ENCODE results near the gene RPAP2.

Gene RPAP2

DNA sequence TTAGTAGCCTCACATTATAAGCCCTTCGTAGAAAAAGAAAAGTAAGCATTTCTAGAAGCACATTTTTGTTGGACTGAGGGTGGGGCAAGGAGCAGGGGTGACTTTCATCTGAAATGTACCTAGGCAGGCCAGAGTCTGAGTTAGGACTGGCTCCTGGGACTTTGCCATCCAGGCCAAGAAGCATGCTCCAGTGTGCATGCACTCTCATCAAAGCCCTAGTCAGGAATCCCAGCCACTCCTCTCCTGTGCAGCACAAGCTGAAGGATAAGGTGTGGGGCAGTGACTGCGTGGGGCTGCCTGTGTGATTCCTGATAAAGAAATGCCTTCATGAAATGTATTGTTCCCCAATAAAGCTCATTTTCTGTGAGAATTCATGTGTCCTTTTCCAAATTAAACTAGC, 99.7 kb downstream of the RPAP2 start:
- Histone ChIP-seq H3K36me3 (ENCODE audit: low read length) (no peaks in the 10 kb centered on the region), H3K4me2 (ENCODE audit: low read depth, low read length, poor library complexity, severe bottlenecking) (no peak overlapping the region), H3K9me3 (ENCODE audit: insufficient read depth, low read length) (no peaks in the 10 kb centered on the region; the same call in 1 of the 2 replicates), H3K9ac (ENCODE audit: low read length) (no peak overlapping the region), H3K27ac (ENCODE audit: low read depth, low read length) (no peak overlapping the region), H4K20me1 (ENCODE audit: low read depth, low read length) (no peaks in the 10 kb centered on the region), H3K79me2 (ENCODE audit: insufficient read depth, low read length) (no peaks in the 10 kb centered on the region), H2AFZ (ENCODE audit: low read depth, low read length, severe bottlenecking) (no peak overlapping the region), H3K27me3 (ENCODE audit: low read length) (no peaks in the 10 kb centered on the region), H3K9me2 (replicated peaks; ENCODE audit: insufficient read depth, low read length) (no peaks in the 10 kb centered on the region), H3F3A (ENCODE audit: insufficient read depth) (no peaks in the 10 kb centered on the region), H3K4me3 (ENCODE audit: insufficient read depth, low read length, poor library complexity, severe bottlenecking) (no peak overlapping the region)
- TF ChIP-seq, protein P1, sequence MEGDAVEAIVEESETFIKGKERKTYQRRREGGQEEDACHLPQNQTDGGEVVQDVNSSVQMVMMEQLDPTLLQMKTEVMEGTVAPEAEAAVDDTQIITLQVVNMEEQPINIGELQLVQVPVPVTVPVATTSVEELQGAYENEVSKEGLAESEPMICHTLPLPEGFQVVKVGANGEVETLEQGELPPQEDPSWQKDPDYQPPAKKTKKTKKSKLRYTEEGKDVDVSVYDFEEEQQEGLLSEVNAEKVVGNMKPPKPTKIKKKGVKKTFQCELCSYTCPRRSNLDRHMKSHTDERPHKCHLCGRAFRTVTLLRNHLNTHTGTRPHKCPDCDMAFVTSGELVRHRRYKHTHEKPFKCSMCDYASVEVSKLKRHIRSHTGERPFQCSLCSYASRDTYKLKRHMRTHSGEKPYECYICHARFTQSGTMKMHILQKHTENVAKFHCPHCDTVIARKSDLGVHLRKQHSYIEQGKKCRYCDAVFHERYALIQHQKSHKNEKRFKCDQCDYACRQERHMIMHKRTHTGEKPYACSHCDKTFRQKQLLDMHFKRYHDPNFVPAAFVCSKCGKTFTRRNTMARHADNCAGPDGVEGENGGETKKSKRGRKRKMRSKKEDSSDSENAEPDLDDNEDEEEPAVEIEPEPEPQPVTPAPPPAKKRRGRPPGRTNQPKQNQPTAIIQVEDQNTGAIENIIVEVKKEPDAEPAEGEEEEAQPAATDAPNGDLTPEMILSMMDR (IDR thresholded peaks at IDR 0.05; ENCODE audit: insufficient read depth, low read length, poor library complexity, severe bottlenecking): no peak
- no peak for TF ChIP-seq EZH2phosphoT487 (conservative IDR thresholded peaks at IDR 0.05; ENCODE audit: low read length)

DNA sequence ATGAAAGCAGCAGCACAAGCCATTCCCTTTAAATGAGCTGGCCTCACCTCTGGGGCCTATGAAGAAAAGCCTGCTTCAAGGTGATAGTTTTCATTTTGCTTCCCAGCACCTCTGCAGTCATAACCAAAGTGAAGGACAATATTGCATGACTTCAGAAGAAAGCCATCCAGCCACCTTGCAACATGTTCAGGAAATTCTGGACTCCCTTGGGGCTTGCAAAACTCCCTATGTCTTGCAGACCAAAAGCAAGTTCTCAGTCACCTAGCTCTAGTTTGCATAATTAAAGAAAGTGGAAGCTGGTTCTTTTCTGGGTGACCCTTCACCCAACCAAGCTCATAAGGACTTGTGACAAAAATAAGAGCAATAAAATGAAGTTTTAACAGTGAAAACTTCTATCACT, 100.2 kb downstream of the RPAP2 start:
- no peaks in the 10 kb centered on the region for H3F3A ChIP-seq (ENCODE audit: insufficient read depth)
- no peaks in the 10 kb centered on the region for H3K36me3 ChIP-seq (ENCODE audit: low read length)
- H3K9me2 ChIP-seq (replicated peaks; ENCODE audit: insufficient read depth, low read length): no peaks in the 10 kb centered on the region
- H3K4me3 ChIP-seq (ENCODE audit: insufficient read depth, low read length, poor library complexity, severe bottlenecking): no peak overlapping the region
- TF ChIP-seq, protein P1 (IDR thresholded peaks at IDR 0.05; ENCODE audit: insufficient read depth, low read length, poor library complexity, severe bottlenecking): no peak
- TF ChIP-seq EZH2phosphoT487 (conservative IDR thresholded peaks at IDR 0.05; ENCODE audit: low read length): no peak
- H3K27me3 ChIP-seq (ENCODE audit: low read length): no peaks in the 10 kb centered on the region
- H3K9ac ChIP-seq (ENCODE audit: low read length): no peak overlapping the region
- H3K27ac ChIP-seq (ENCODE audit: low read depth, low read length): no peak overlapping the region
- no peak overlapping the region for H2AFZ ChIP-seq (ENCODE audit: low read depth, low read length, severe bottlenecking)
- H3K79me2 ChIP-seq (ENCODE audit: insufficient read depth, low read length): no peaks in the 10 kb centered on the region
- no peak overlapping the region for H3K4me2 ChIP-seq (ENCODE audit: low read depth, low read length, poor library complexity, severe bottlenecking)
- H4K20me1 ChIP-seq (ENCODE audit: low read depth, low read length): no peaks in the 10 kb centered on the region
- no peaks in the 10 kb centered on the region; the same call in 1 of the 2 replicates for H3K9me3 ChIP-seq (ENCODE audit: insufficient read depth, low read length)

DNA sequence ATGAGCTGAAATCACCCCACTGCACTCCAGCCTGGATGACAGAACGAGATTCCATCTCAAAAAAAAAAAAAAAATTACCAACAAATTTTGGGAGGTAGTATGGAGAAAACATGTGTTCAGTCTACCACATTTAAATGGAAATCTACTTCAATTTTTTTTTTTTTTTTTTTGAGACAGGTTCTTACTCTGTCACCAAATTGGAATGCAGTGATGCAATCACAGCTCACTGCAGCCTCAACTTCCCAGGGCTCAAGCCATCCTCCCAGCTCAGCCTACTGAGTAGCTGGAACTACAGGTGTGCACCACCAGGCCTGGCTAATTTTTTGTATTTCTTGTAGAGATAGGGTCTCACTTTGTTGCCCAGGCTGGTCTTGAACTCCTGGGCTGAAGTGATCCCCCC, 105.8 kb downstream of the RPAP2 start:
- Histone ChIP-seq H3K79me2 (ENCODE audit: insufficient read depth, low read length) (no peaks in the 10 kb centered on the region), H3K9me3 (ENCODE audit: insufficient read depth, low read length) (no peaks in the 10 kb centered on the region; the same call in 1 of the 2 replicates), H4K20me1 (ENCODE audit: low read depth, low read length) (no peaks in the 10 kb centered on the region), H3K9ac (ENCODE audit: low read length) (no peak overlapping the region), H3K4me3 (ENCODE audit: insufficient read depth, low read length, poor library complexity, severe bottlenecking) (no peak overlapping the region), H3K4me2 (ENCODE audit: low read depth, low read length, poor library complexity, severe bottlenecking) (no peak overlapping the region), H3K27ac (ENCODE audit: low read depth, low read length) (no peak overlapping the region), H3K36me3 (ENCODE audit: low read length) (no peaks in the 10 kb centered on the region), H3K9me2 (replicated peaks; ENCODE audit: insufficient read depth, low read length) (no peaks in the 10 kb centered on the region), H2AFZ (ENCODE audit: low read depth, low read length, severe bottlenecking) (no peak overlapping the region), H3F3A (ENCODE audit: insufficient read depth) (no peaks in the 10 kb centered on the region), H3K27me3 (ENCODE audit: low read length) (no peaks in the 10 kb centered on the region)
- TF ChIP-seq EZH2phosphoT487 (conservative IDR thresholded peaks at IDR 0.05; ENCODE audit: low read length): no peak
- TF ChIP-seq, protein P1 (IDR thresholded peaks at IDR 0.05; ENCODE audit: insufficient read depth, low read length, poor library complexity, severe bottlenecking): no peak

Data from SU-DHL-6 (cell line).